CD4-positive, alpha-beta T cell treated with Interferon gamma for 1 hour (primary cell): ENCODE results near the gene CLPTM1L.
A peak's percentile ranks its signal among the peaks of the same experiment; 100 is the strongest.
"Not testable (repeated sequence)": the region's sequence is repeated elsewhere in the genome, so short reads cannot be mapped to it uniquely, and the experiment has no call there.

ENCODE experiments used
- DNase-seq: peaks from one replicate; pipeline ENCODE4 v3.0.0-alpha.2; 2020

Gene CLPTM1L

GRCh38 chr5:1359031-1359645 lies 14.2 kb upstream of the CLPTM1L start:
- DNase-seq: no peak

DNA sequence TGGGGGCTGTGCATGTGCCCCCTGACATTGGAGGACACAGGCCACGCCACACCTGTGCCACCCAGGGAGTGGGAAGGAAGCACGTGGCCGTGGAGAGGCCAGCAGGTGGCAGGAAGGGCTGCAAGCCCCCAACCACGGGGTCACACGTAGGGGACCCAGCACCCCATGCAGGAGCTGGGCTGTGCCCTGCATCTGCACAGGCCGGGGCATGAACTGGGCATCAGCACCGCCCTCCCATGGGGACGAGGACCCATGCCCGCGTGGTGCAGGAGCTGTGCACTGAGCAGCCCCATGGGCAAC lies 13.8 kb upstream of the CLPTM1L start:
- DNase-seq: no peak

DNA sequence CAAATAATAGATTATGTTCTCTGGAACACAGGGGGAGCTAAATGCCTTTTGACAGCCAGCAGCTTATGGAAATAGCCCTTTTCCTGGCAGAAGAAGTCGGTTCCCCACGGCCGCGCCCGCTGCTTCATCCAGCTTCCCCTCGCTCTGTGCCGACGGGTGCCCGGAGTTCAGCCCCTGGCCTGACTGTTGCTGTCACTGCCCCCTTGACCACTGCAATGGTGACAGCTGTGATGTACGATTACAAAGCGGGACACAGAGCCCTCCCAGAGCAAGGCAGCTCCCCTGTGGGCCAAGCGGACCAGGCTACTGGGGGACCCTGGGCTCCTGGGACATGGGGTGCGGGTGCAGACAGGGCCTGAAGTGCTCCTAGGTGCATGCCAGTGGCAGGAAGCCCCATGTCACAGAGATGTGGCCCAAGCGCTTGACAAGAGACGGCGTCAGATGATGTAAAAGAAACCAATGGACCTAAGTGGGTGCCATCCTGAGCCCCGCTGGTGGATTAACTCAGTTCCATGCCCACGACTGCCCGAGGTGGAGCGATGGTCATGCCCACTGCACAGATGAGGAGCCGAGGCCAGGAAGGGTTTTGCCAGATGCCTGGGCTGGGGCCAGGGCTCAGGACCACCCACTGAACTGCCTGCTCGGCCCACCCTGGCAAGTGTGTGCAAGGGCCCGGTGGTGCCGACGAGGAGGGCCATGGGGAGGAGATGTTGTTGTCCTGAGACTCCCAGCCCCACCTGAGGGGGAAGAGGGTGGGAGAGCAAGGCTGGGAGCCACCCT lies 13.2 kb upstream of the CLPTM1L start:
- DNase-seq: no peak

DNA sequence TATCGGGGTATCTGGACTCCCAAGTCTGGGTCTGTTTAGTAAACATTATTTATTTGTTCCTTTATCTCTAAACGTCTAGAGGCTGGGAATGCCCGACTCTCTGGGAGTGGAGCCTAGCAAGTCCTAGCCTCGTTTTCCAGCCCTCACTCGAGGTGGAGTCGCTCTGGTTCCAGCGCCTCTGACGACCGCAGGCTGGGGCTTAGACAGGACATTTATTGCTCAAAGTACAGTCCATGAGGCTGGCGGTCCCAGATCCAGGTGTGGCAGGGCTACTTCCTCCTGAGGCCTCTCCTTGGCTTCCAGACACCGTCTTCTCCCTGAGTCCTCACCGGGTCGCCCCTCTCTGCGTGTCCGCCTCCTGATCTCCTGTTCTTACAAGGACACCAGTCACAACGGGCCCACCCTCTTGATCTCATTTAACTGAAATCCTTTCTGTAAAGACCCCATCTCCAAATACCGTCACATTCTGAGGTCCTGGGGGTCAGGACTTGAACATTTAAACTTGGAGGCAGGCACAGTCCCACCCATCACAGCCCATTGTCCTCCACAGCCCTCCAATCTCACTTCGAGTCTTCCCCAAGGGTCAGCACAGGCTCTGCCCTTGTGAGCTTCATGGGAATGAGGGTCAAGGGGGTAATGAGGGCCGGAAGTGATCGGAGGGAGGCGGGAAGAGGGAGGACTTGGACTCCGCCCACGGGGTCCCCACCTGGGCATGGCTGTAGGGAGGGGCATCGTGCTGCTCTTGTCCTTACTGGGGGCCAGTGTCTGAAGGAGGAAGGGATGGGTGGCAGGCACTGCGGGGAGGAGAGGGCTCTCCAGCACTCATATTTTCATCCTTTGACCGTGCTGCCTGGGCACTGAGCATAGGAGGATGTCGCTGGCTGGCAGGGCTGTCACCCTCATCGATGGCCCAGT lies 12.2 kb upstream of the CLPTM1L start:
- DNase-seq: no peak

- DNase-seq: no peak
Observed at GRCh38 chr5:1354576-1354975, 9.7 kb upstream of the CLPTM1L start.

DNA sequence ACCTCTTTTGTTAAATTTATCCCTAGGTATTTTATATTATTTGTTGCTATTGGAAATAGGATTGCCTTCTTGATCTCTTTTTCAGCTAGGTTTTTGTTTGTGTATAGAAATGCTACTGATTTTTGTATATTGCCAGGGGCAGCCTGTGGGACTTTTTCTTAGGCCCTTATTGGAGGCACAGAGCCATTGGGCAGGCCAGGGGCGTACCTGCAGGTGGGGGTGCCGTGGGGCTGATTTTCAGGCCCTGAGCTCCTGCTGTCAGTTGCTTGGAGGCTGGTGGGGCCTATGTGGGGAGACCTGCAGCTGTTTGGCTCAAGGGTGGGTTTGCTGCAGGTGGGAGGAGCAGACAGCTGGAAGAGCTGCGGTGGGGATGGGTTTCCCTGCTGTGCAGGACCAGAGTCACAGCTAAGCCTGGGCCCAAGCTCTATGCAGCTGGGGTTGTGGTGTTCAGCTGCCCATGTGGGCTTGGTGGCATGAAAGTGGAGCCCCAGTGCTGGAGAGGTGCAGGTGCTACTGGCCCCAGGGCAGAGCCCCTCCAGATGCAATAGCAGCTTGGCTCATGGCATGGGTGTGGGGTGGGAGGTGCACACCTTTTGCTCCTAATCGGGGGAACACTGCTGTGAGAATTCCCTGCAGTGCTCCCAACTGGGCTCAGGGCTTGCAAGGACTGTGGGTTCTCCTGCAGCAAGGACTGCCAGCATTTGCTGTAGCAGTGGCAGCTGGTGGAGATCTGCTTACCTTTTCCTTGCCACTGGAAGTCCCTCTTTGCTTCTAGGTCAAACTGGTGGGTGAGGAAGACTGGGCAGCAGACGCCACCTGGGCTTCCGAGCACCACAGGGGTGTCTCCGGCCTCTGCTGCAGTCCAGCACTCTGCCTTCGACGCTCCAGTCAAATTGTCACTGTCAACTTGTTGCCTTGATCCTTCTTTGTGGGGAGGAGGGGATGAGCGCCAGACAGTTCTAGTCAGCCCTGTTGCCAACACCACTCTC lies 7.6 kb upstream of the CLPTM1L start:
- DNase-seq: no peak

DNA sequence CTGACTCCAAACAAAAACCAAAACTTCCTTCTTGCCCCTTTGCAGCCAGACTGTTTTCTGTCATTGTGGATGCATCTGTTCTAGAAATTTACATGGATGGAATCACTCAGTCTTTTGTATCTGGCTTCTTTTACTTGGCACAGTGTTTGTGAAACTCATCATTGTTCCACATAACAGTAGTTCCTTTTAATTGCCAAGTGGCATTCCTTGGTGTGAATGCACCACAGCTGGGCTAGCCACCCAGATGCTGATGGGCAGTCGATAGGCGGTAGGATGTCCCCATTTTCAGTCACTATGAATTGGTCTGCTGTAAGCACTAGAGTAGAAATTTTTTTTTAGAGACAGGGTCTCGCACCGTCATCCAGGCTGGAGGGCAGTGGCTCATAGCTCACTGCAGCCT lies 6.3 kb upstream of the CLPTM1L start:
- no peak for DNase-seq

DNA sequence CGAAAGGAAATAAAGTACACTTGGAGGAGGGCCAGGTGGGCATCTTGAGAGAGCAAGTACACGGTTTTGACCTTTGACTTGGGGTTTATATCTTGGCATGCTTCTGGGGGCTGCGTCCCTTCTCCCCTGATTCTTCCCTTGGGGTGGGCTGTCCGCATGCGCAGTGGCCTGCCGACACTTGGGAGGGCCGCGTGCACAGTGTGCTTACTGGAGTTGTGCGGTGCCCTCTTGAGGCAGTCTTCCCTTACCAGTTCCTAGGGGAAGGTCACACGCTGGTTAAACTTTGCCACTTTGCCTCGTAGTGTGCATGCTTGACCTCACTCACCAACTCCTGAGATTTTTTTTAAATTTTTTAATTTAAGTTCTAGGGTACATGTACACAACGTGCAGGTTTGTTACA lies 4.3 kb upstream of the CLPTM1L start:
- no peak for DNase-seq

DNA sequence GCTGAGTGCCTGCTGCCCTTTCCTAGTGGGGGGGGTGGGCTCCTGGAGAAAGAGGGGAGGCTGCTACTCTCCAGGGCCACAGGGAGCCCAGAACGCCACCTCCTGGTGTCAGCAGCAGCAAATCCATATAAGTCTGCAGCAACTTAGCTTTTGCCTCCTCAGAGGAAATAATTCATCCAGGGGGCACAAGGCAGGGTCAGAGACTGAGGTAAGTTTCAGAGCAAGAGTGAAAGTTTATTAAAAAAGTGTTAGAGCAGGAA lies 4.0 kb upstream of the CLPTM1L start:
- DNase-seq: no peak

DNA sequence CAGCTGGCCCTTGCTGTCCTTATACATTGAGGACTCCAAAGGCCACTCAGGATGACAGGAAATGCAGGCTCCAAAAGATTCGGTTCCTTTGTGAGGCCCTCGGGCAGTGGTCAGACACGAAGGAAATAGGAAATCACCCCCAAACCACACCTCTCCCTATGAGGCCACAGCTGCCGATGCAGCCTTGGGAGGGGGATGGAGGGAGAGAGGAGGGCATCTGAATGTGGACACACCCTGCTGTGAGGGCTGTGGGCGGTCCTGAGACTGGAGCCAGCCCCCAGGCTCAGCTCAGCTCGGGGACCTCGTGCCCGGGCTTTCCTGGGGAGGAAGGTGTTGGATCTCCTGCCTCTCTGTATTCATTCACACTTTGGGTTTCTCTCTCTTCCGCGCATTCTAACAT lies 2.7 kb upstream of the CLPTM1L start:
- DNase-seq: no peak

- no peak for DNase-seq
Observed at GRCh38 chr5:1346627-1347440, 1.9 kb upstream of the CLPTM1L start.

GRCh38 chr5:1345876-1346626 lies 1.2 kb upstream of the CLPTM1L start:
- no peak for DNase-seq

GRCh38 chr5:1343931-1344901 lies 683 bp downstream of the CLPTM1L start:
- DNase-seq: no peak

- DNase-seq: no peak
Observed at GRCh38 chr5:1343315-1343751, 1.6 kb downstream of the CLPTM1L start.

- not testable (repeated sequence) for DNase-seq
Observed at GRCh38 chr5:1342711-1343110, 2.2 kb downstream of the CLPTM1L start.

- DNase-seq: no peak
Observed at GRCh38 chr5:1342268-1342667, 2.6 kb downstream of the CLPTM1L start.

DNA sequence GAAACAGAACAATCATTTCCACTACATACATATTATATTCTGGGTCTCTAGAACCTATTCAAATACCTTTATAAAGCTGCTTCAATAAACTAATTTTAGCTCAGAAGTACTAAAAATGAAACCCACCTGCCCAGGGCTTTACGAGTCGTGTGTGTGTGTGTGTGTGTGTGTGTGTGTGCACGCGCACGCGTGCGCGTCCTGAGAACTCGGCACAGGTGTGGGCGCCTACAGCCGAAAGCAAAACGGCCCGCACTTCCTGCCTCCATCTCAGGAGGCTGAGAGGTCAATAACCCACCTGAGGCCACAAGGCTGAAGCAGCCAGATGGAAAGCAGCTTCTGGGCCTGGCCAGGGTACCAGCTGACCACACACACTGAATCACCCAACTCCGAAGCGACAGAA lies 3.0 kb downstream of the CLPTM1L start:
- peak; percentile 11 for DNase-seq

- DNase-seq: not testable (repeated sequence)
Observed at GRCh38 chr5:1339818-1340210, 5.1 kb downstream of the CLPTM1L start.

- not testable (repeated sequence) for DNase-seq
Observed at GRCh38 chr5:1339139-1339817, 5.6 kb downstream of the CLPTM1L start.
